ENCODE results near the gene CD46.

DNA sequence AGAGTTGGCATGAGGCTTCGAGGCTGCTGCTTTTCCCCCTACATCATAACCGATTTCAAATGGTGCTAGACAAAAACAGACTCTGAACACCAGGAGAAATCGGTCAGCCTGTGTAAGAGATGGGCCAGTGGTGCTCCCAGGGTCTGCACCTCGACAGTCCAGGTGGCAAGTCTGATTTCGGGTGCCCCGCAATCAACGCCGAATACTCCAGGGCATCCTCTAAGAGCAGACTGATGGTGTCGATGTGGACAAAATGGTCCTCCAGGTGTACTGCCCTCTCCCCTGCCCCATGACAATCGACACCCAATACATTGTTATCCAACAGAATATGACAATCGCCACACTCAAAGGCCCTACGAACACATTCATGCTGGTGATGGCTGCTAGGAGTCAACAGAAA lies 50.0 kb downstream of the CD46 start:
- no peak for TF ChIP-seq SIN3A (IDR thresholded peaks at IDR 0.05; ENCODE audit: borderline replicate concordance, insufficient read depth, low read length)
- TF ChIP-seq, protein P1, sequence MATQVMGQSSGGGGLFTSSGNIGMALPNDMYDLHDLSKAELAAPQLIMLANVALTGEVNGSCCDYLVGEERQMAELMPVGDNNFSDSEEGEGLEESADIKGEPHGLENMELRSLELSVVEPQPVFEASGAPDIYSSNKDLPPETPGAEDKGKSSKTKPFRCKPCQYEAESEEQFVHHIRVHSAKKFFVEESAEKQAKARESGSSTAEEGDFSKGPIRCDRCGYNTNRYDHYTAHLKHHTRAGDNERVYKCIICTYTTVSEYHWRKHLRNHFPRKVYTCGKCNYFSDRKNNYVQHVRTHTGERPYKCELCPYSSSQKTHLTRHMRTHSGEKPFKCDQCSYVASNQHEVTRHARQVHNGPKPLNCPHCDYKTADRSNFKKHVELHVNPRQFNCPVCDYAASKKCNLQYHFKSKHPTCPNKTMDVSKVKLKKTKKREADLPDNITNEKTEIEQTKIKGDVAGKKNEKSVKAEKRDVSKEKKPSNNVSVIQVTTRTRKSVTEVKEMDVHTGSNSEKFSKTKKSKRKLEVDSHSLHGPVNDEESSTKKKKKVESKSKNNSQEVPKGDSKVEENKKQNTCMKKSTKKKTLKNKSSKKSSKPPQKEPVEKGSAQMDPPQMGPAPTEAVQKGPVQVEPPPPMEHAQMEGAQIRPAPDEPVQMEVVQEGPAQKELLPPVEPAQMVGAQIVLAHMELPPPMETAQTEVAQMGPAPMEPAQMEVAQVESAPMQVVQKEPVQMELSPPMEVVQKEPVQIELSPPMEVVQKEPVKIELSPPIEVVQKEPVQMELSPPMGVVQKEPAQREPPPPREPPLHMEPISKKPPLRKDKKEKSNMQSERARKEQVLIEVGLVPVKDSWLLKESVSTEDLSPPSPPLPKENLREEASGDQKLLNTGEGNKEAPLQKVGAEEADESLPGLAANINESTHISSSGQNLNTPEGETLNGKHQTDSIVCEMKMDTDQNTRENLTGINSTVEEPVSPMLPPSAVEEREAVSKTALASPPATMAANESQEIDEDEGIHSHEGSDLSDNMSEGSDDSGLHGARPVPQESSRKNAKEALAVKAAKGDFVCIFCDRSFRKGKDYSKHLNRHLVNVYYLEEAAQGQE (IDR thresholded peaks at IDR 0.05; ENCODE audit: insufficient read depth in 1 of 2, low read depth in 2 of 2, low read length in 2 of 2): no peak
